BLaER1 (cell line): ENCODE measurements around the gene TFCP2L1.

Experiments used
- H3K27ac ChIP-seq: shearing (Covaris generic); formaldehyde crosslinking; 2 replicates; pipeline ENCODE4 v1.8.1; 2022
- H3K27me3 ChIP-seq: shearing (Covaris generic); formaldehyde crosslinking; 2 replicates; pipeline ENCODE4 v1.8.1; 2022
- H3K36me3 ChIP-seq: shearing (Covaris generic); formaldehyde crosslinking; 2 replicates; pipeline ENCODE4 v1.8.1; 2022
- H3K4me1 ChIP-seq: shearing (Covaris generic); formaldehyde crosslinking; 2 replicates; pipeline ENCODE4 v1.8.1; 2022
- H3K4me2 ChIP-seq: shearing (Covaris generic); formaldehyde crosslinking; 2 replicates; pipeline ENCODE4 v1.8.1; 2022
- H3K4me3 ChIP-seq: shearing (Covaris generic); formaldehyde crosslinking; 2 replicates; pipeline ENCODE4 v1.8.1; 2022
- H3K9ac ChIP-seq: shearing (Covaris generic); formaldehyde crosslinking; 2 replicates; pipeline ENCODE4 v1.8.1; 2022
- H3K9me3 ChIP-seq: shearing (Covaris generic); formaldehyde crosslinking; 2 replicates; pipeline ENCODE4 v1.8.1; 2022
- H4K20me1 ChIP-seq: shearing (Covaris generic); formaldehyde crosslinking; 2 replicates; pipeline ENCODE4 v1.8.1; 2022
- Cebpa-rat ChIP-seq: shearing (Covaris generic); IDR thresholded peaks from 2 replicates; pipeline ENCODE4 v1.8.1; 2022

The TFCP2L1 gene

DNA sequence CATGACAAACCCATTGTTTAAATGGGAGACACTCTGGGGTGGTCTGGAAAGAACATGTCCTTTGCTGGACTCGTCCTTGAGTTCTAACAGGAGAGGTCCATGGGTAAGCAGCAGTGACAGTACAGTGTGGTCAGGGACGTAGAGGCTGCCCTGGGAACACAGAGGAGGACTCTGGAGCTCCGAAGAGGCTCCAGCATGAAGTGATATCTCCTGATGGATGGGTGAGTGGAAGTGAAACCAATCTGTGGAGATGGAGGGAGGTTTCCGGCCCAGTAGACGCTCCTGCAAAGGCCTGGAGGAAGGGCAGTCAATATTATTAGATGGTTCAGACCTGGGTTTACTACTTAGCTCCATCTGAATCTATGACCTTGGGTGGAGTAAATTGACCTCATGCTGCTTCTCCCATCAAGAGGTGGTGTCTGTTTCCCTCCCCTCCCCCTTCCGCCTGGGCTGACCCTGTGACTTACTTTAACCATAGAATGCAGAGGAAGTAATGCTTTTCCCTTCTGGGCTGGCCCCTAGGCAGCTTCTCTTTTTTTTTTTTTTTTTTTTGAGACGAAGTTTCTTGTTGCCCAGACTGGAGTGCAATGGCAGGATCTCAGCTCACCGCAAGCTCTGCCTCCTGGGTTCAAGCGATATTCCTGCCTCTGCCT is 2.3 kb upstream of the TFCP2L1 start:
- Histone ChIP-seq H3K4me2 (peak overlapping the region; percentile 3; the same call in 1 of the 2 replicates), H4K20me1 (no peaks in the 10 kb centered on the region), H3K9ac (no peak overlapping the region), H3K9me3 (0 out of 2 replicates have a peak, but pooled peaks cover 4% of the 10 kb centered on the region), H3K36me3 (no peaks in the 10 kb centered on the region), H3K27ac (no peak overlapping the region), H3K4me3 (no peak overlapping the region), H3K4me1 (peaks cover 19% of the 10 kb centered on the region), H3K27me3 (peaks cover 32% of the 10 kb centered on the region)
- TF ChIP-seq Cebpa-rat = no peak

DNA sequence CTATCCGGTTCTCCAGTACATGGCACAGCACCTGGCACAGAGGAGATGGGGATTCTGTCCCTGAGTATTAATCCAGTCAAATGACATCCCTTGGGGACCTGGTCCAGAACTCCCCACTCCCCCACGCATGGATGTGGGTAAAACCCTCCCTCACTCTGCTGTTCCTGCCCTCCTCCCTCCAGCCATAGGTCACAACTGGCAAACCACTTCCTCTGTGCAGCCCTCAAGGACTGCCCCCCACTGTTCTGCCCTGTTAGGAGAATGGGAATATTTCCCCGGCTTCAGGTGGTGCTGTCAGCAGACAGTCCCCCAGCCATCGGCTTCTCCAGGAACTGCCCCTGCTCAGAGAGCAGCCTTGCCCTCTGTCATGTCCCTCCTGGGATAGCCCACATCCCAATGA is 1.5 kb upstream of the TFCP2L1 start:
- no peak overlapping the region for H3K4me2 ChIP-seq
- H3K27ac ChIP-seq = no peak overlapping the region
- H3K4me1 ChIP-seq = peaks cover 19% of the 10 kb centered on the region
- H3K27me3 ChIP-seq = peaks cover 32% of the 10 kb centered on the region
- no peak overlapping the region for H3K4me3 ChIP-seq
- H3K9ac ChIP-seq = no peak overlapping the region
- H3K9me3 ChIP-seq = 0 out of 2 replicates have a peak, but pooled peaks cover 4% of the 10 kb centered on the region
- H4K20me1 ChIP-seq = no peaks in the 10 kb centered on the region
- no peak for TF ChIP-seq Cebpa-rat
- H3K36me3 ChIP-seq = no peaks in the 10 kb centered on the region

DNA sequence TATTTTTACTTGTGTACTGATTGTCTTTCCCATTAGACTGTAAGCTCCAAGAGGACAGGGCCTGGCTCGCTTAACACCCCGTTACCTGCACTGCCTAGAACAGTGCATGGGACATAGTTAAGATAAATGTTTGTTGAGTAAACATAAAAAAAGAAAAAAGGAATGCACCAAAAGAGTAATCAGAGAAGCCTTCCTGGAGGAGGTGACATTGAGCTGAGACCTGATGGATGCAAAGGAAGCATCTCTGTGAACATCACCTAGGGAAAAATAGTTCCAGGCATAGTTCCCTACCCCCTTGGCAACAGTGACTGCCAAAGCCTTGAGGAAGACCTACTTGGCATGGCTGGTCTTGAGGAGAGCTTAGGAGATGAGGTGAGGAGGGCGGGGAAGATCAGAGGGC is 924 bp upstream of the TFCP2L1 start:
- H3K4me2 ChIP-seq = no peak overlapping the region
- H3K27ac ChIP-seq = no peak overlapping the region
- no peak overlapping the region for H3K9ac ChIP-seq
- peaks cover 32% of the 10 kb centered on the region for H3K27me3 ChIP-seq
- H4K20me1 ChIP-seq = no peaks in the 10 kb centered on the region
- no peaks in the 10 kb centered on the region for H3K36me3 ChIP-seq
- H3K9me3 ChIP-seq = 0 out of 2 replicates have a peak, but pooled peaks cover 4% of the 10 kb centered on the region
- TF ChIP-seq Cebpa-rat = no peak
- no peak overlapping the region for H3K4me3 ChIP-seq
- peaks cover 24% of the 10 kb centered on the region for H3K4me1 ChIP-seq

DNA sequence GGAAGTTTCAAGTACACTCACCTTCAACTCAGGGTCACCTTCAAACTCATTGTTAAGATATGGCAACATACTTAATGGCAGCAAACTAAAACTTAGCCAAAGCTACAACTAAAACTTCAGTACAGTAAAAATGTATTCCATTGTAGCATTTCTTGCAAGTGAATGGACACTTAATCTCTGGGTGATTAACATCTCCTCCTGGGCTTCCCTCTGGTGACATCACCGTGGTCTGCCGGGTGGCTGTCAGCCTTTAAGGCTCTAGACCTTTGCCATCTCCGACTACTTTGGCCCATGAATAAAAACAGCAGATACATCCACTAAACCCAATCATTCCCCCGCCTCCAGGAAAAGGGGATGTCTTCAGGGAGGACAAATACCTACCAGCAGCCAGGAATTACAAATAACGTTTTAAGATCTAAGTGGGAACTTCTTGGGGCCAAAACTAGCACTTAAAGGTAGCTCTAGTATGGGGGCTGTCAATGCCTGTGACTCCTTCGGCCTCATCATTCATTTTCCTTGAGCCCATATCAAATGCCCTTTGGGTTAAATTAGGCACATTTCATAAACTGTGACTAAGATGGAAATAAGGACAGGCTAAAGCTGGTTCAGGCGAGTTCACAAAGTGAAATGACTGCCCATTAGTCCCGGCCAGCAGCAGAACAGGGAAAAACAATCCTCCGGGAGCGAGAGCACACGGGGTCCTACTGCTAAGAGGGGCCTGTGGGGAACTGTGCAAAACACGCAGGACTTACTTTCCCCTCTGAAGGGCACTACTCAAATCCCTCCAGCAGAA is 1.1 kb downstream of the TFCP2L1 start:
- H3K9ac ChIP-seq = no peak overlapping the region
- H3K4me3 ChIP-seq = no peak overlapping the region
- TF ChIP-seq Cebpa-rat = no peak
- H3K9me3 ChIP-seq = 0 out of 2 replicates have a peak, but pooled peaks cover 4% of the 10 kb centered on the region
- H4K20me1 ChIP-seq = no peaks in the 10 kb centered on the region
- H3K27me3 ChIP-seq = peaks cover 32% of the 10 kb centered on the region
- no peaks in the 10 kb centered on the region for H3K36me3 ChIP-seq
- H3K27ac ChIP-seq = no peak overlapping the region
- peaks cover 30% of the 10 kb centered on the region for H3K4me1 ChIP-seq
- H3K4me2 ChIP-seq = no peak overlapping the region

DNA sequence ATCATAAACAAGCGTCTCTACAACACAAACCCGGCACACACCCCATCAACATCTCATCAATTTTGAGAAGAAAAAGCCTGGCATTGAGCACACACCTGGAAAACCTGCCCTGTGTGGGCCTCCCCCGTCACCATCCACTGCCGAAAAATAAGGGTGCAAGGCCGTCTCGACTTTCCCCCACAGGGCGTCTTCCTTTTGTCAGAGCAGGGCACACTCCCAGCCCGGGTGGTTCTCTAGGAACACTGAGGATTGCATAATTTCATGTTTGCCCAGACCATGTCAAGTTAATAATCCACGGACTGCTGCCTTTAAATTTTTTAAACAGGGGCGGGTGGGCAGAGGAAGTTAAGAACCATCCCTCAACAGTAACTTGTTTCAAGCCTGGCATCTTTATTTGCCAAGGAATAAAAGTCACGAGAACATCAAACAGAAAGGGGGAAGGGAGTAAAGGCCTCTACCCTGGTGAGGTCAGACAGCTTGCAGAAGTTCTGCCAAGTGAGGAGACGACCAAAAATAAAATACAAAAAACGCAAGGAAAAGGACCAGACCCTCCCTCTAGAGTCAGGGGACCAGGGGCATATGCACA is 2.1 kb downstream of the TFCP2L1 start:
- no peak overlapping the region for H3K4me2 ChIP-seq
- H3K27me3 ChIP-seq = peaks cover 32% of the 10 kb centered on the region

DNA sequence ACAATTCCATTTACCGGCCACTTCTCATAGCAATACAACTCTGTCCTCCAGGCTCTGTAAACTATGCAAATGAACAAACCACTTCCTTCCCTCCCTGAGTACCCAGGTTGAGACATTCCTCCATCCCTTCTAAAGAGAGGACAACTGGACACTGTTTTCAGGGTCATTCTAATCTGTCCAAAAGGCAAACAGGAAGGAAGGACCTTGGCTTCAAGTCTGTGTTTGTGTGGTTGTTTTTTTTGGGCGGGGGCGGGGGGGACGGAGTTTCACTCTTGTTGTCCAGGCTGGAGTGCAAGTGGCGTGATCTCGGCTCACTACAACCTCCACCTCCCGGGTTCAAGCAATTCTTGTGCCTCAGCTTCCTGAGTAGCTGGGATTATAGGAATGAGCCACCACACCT is 3.3 kb downstream of the TFCP2L1 start:
- Histone ChIP-seq H3K9me3 (0 out of 2 replicates have a peak, but pooled peaks cover 4% of the 10 kb centered on the region), H3K4me3 (no peak overlapping the region), H3K9ac (no peak overlapping the region), H3K4me1 (peaks cover 13% of the 10 kb centered on the region), H3K36me3 (no peaks in the 10 kb centered on the region), H3K4me2 (no peak overlapping the region), H3K27ac (no peak overlapping the region), H4K20me1 (no peaks in the 10 kb centered on the region), H3K27me3 (peaks cover 32% of the 10 kb centered on the region)
- no peak for TF ChIP-seq Cebpa-rat

More for the DNA sequence above, 2.1 kb downstream of the TFCP2L1 start:
- Histone ChIP-seq H3K9me3 (0 out of 2 replicates have a peak, but pooled peaks cover 4% of the 10 kb centered on the region), H3K9ac (no peak overlapping the region), H3K27ac (no peak overlapping the region), H4K20me1 (no peaks in the 10 kb centered on the region), H3K4me1 (peaks cover 22% of the 10 kb centered on the region), H3K36me3 (no peaks in the 10 kb centered on the region), H3K4me3 (no peak overlapping the region)
- no peak for TF ChIP-seq Cebpa-rat

DNA sequence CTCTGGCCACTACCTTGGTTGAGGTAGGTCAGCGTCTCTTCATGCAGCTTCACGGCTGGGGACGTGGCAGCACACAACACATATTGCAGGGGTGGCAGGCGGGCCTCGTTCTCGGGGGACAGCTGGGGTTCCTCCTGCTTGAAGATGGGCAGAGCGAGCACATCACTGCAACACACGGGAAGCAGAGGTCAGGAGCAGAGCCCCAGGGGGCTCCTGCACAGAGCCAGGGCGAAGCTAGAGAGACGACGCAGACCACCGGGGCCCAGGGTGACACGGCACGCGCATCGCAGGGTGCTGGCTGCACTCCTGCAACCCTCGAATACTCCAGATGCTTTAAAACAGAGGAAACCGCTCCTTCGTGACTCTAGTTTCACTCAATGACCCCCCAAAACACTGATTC is 3.9 kb downstream of the TFCP2L1 start:
- Histone ChIP-seq H3K4me2 (no peak overlapping the region), H3K4me3 (no peak overlapping the region), H4K20me1 (no peaks in the 10 kb centered on the region), H3K4me1 (peaks cover 13% of the 10 kb centered on the region), H3K27me3 (peaks cover 31% of the 10 kb centered on the region), H3K36me3 (no peaks in the 10 kb centered on the region), H3K9ac (no peak overlapping the region), H3K27ac (no peak overlapping the region), H3K9me3 (0 out of 2 replicates have a peak, but pooled peaks cover 4% of the 10 kb centered on the region)
- no peak for TF ChIP-seq Cebpa-rat

DNA sequence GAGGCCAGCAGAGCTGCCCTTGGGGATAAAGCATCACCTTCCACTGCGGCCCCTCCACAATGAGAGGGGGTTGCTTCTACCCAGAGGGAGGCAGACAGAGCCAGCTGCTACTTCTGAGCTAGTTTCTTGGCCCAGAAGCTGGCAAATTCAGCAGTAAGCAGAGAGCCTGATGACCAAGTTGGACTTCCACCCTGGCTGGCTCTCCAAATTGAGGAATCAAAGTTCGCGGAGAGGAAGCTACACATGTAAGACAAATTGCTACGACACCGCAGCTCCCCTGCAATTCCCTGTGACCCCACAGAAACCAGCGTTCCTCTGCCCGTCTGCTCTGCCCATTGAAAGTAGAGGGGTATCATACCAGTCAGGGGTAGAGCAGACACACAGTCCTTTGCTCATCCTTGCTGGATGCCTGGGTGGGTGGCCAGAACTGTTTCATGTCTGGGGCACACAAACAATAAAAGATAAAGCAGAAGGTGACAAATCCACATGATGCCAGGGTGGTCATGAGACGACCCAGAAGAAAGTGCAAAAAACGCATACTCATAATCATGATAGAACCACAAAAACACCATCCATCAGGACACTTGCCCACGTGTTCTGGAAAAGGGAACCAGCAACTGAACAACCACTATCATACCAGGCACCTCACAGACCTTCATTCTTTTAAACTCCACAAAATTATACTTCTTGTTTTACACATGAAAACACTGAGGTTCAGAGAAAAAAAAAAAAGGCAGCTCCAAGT is 5.4 kb downstream of the TFCP2L1 start:
- no peak for TF ChIP-seq Cebpa-rat
- Histone ChIP-seq H3K4me2 (no peak overlapping the region), H3K9ac (no peak overlapping the region), H3K4me3 (no peak overlapping the region), H3K4me1 (peaks cover 13% of the 10 kb centered on the region), H3K36me3 (no peaks in the 10 kb centered on the region), H3K27me3 (peaks cover 16% of the 10 kb centered on the region), H4K20me1 (no peaks in the 10 kb centered on the region), H3K9me3 (no peaks in the 10 kb centered on the region), H3K27ac (no peak overlapping the region)

DNA sequence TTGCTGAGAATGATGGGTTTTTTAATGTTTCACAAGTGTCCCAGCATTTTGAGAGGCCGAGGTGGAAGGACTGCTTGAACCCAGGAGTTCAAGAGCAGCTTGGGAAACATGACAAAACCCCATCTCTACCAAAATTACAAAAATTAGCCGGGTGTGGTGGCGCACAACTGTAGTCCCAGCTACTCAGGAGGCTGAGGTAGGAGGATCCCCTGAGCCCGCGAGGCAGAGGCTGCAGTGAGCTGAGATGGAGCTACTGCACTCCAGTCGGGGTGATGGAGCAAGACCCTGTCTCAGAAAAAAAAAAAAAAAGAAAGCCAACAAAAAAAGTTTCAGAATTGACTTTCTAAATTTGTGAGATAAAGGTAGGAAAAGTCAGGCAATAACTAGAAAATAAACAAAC is 8.7 kb downstream of the TFCP2L1 start:
- Histone ChIP-seq H3K4me1 (peaks cover 12% of the 10 kb centered on the region), H3K36me3 (no peaks in the 10 kb centered on the region), H3K27me3 (no peaks in the 10 kb centered on the region), H4K20me1 (no peaks in the 10 kb centered on the region), H3K4me2 (no peak overlapping the region), H3K9ac (no peak overlapping the region), H3K27ac (no peak overlapping the region), H3K9me3 (no peaks in the 10 kb centered on the region), H3K4me3 (no peak overlapping the region)
- no peak for TF ChIP-seq Cebpa-rat
